Upper lobe of left lung (tissue), 6 donors: Measurements from ENCODE around the gene DNAJB4. TPM values are rescaled to one million over a fixed set of nuclear protein-coding genes. Genes with fewer than 3 reads are reported as not detected.
A peak's percentile ranks its signal among the peaks of the same experiment; 100 is the strongest.

Experiments
- ATAC-seq, 2 donors: fragments of 200-7000 bp; cut with Tn5 transposase; one replicate each; pipeline ENCODE4 v1.9.1; 2022; ENCODE audit warnings: mild to moderate bottlenecking in 2 of 2, moderate library complexity in 2 of 2; ENCODE audit not compliant: low FRiP score in 2 of 2
- DNase-seq, 2 donors: peaks; one replicate each; pipeline ENCODE4 v3.0.0-alpha.2; 2019 to 2020
- H3K27ac ChIP-seq, 4 donors: fragments of 200-600 bp; sonication (generic); one replicate each; pipeline ENCODE4 v1.5.1; 2016 to 2019
- H3K27me3 ChIP-seq, 4 donors: fragments of 200-600 bp; sonication (generic); one replicate each; pipeline ENCODE4 v1.5.1; 2017 to 2019
- H3K36me3 ChIP-seq, 4 donors: fragments of 200-600 bp; sonication (generic); one replicate each; pipeline ENCODE4 v1.5.1; 2016 to 2019
- H3K4me1 ChIP-seq, 4 donors: fragments of 200-600 bp; sonication (generic); one replicate each; pipeline ENCODE4 v1.5.1; 2018 to 2019
- H3K4me3 ChIP-seq, 4 donors: fragments of 200-600 bp; sonication (generic); one replicate each; pipeline ENCODE4 v1.5.1; 2017 to 2019; ENCODE audit warnings: mild to moderate bottlenecking in 2 of 4, moderate library complexity in 1 of 4
- H3K9me3 ChIP-seq, 4 donors: fragments of 200-600 bp; sonication (generic); one replicate each; pipeline ENCODE4 v1.5.1; 2018 to 2019
- CTCF ChIP-seq, 6 experiments: fragments of 450-650 bp in 4 of 6; fragments of 200-600 bp in 2 of 6; sonication (generic) in 2 of 6; IDR thresholded peaks; one replicate each; pipeline ENCODE4 v1.5.1; 2016 to 2019; ENCODE audit warnings: antibody characterized with exemption in 6 of 6
- EP300 ChIP-seq, 4 donors: sonication (generic); formaldehyde crosslinking; IDR thresholded peaks; one replicate each; pipeline ENCODE4 v1.5.1; 2017; ENCODE audit warnings: antibody characterized with exemption in 4 of 4, control low read depth in 2 of 4
- POLR2A ChIP-seq, 4 donors: fragments of 450-650 bp; IDR thresholded peaks; one replicate each; pipeline ENCODE4 v1.5.1; 2016 to 2017; ENCODE audit warnings: antibody characterized with exemption in 4 of 4, mild to moderate bottlenecking in 2 of 4
- POLR2AphosphoS5 ChIP-seq, 2 donors: sonication (generic); formaldehyde crosslinking; IDR thresholded peaks; one replicate each; pipeline ENCODE4 v1.5.1; 2017; ENCODE audit warnings: antibody characterized with exemption in 2 of 2
- WGBS, 2 donors: methylation state at CpG; one replicate each; pipeline ENCODE4 v1.1.5; 2017 to 2018; 5-methylcytosine and 5-hydroxymethylcytosine counted together
- total RNA-seq, 6 donors: library from RNA; depleted of rRNA in 4 of 6; stranded (reverse); fragments of >200 nt in 4 of 6; gene quantifications; one replicate each; pipeline versions ENCODE4 v1.1.0 to v1.2.1, GENCODE V29; 2016 to 2021
- donor health status: DM: no; HTN: no; CAD: no; lungs with moderate emphysema.
- donor health status: DM: no; HTN: yes; CAD: no; lungs with severe emphysema.

The DNAJB4 gene
- 10 to 100 TPM; 20.0 to 49.5 (median 22.0) TPM for total RNA-seq

DNA sequence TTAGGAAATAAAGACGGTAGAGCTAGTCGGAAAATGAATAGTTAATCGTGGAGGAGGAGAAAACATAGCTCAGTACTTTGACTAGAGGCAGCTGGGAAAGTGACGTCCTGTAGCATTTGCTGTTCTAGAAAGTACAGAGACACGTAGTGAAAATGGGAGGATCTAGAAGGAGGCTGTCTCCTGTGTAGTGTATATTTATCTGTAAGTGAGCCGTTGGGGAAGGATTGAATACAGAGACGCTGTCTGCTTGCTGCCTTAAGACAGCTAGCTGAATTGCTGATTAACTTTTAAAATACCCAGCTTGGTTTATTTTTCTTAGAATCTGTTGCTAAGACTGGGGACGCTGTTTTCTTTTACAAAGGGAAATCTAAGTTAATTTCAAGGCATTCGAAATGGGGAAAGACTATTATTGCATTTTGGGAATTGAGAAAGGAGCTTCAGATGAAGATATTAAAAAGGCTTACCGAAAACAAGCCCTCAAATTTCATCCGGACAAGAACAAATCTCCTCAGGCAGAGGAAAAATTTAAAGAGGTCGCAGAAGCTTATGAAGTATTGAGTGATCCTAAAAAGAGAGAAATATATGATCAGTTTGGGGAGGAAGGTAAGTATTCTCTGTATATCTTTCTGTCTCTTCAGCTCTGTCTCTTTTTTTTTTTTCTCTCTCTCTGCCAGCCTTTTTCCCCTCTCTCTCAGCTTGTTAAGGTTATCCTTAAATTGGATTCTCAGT lies at the start of gene DNAJB4:
Gene DNAJB4 (plus strand): TSS at position 221 of the 729 bp plus-strand sequence. CDS start 172 bp downstream, at position 393.
- Histone ChIP-seq H3K4me1 (peaks cover 4 to 15% (median 8%) of the 10 kb centered on the region in 4 donors), H3K27me3 (no peaks in the 10 kb centered on the region), H3K4me3 (peak within 1 kb of the TSS; percentile 30 to 59 (median 50)), H3K9me3 (no peaks in the 10 kb centered on the region), H3K36me3 (no peaks in the 10 kb centered on the region), H3K27ac (peak within 1 kb of the TSS; percentile 83 to 87 (median 84))
- peak in 1 of 6 experiments; percentile 6 for TF ChIP-seq CTCF (IDR thresholded peaks at IDR 0.05)
- TF ChIP-seq POLR2AphosphoS5 (IDR thresholded peaks at IDR 0.05) = peak; percentile 69 to 91
- peak in 1 of 4 donors; percentile 73 for TF ChIP-seq EP300 (IDR thresholded peaks at IDR 0.05)
- peak in 3 of 4 donors; percentile 78 to 99 (median 96) for TF ChIP-seq POLR2A (IDR thresholded peaks at IDR 0.05)
- peak; percentile 98 to 99 for ATAC-seq
- DNase-seq = peak in 1 of 2 donors; percentile 82
- WGBS, 2 donors = 7 to 9% methylated on average over 12 of the region's 12 CpGs

- 69 to 71% methylated on average over 3 of the region's 3 CpGs for WGBS, 2 donors
- Histone ChIP-seq H3K9me3 (no peaks in the 10 kb centered on the region), H3K4me3 (no peak overlapping the region), H3K36me3 (peaks cover 46 to 100% (median 70%) of the 10 kb centered on the region in 4 donors), H3K27ac (no peak overlapping the region), H3K4me1 (no peaks in the 10 kb centered on the region), H3K27me3 (no peaks in the 10 kb centered on the region)
- ATAC-seq = no peak
- TF ChIP-seq CTCF (IDR thresholded peaks at IDR 0.05) = no peak
- TF ChIP-seq POLR2AphosphoS5 (IDR thresholded peaks at IDR 0.05) = no peak
- TF ChIP-seq EP300 (IDR thresholded peaks at IDR 0.05) = no peak
- DNase-seq = no peak
These were observed 49.0 kb upstream of the DNAJB4 start for GRCh38 chr1:77955709-77956108.

- no peak for DNase-seq
- H3K9me3 ChIP-seq = no peaks in the 10 kb centered on the region
- peaks cover 53 to 100% (median 77%) of the 10 kb centered on the region in 4 donors for H3K36me3 ChIP-seq
- H3K4me3 ChIP-seq = no peak overlapping the region
- TF ChIP-seq POLR2AphosphoS5 (IDR thresholded peaks at IDR 0.05) (no peak), CTCF (IDR thresholded peaks at IDR 0.05) (no peak), POLR2A (IDR thresholded peaks at IDR 0.05) (no peak)
- H3K4me1 ChIP-seq = no peaks in the 10 kb centered on the region
- H3K27ac ChIP-seq = no peak overlapping the region
- 93 to 96% methylated on average over 3 of the region's 3 CpGs for WGBS, 2 donors
- ATAC-seq = no peak
- no peaks in the 10 kb centered on the region for H3K27me3 ChIP-seq
These were observed 48.3 kb upstream of the DNAJB4 start for GRCh38 chr1:77956464-77956863.

DNA sequence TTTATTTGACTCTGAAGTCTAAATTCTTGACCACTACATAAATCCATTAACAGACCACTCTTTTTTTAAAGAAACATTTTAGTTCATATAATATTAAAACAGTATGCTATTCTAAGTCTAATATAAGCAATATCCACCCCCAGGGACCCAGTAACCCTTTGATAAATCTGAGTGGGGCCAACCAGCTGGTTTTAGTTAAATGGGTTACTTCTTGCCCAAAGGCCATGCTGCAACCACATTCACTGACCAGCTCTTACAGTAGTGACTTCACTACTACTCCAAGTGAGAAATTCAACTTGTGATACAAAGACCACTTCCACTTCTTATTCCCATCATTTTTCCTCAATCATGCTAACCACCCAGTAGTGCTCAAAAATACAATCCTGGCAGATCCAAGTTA lies 46.3 kb upstream of the DNAJB4 start:
- Histone ChIP-seq H3K27ac (no peak overlapping the region), H3K9me3 (no peaks in the 10 kb centered on the region), H3K36me3 (peaks cover 67 to 100% (median 83%) of the 10 kb centered on the region in 4 donors), H3K4me3 (no peak overlapping the region), H3K27me3 (no peaks in the 10 kb centered on the region), H3K4me1 (no peaks in the 10 kb centered on the region)
- DNase-seq = no peak
- TF ChIP-seq POLR2AphosphoS5 (IDR thresholded peaks at IDR 0.05) = no peak
- no peak for TF ChIP-seq CTCF (IDR thresholded peaks at IDR 0.05)
- no peak for TF ChIP-seq POLR2A (IDR thresholded peaks at IDR 0.05)
- no peak for TF ChIP-seq EP300 (IDR thresholded peaks at IDR 0.05)
- no peak for ATAC-seq

GRCh38 chr1:77958850-77959249 lies 45.9 kb upstream of the DNAJB4 start:
- no peak overlapping the region for H3K27ac ChIP-seq
- 91 to 98% methylated on average over 2 of the region's 2 CpGs for WGBS, 2 donors

More at GRCh38 chr1:77958850-77959249, 45.9 kb upstream of the DNAJB4 start:
- DNase-seq (no peak), ATAC-seq (no peak)
- Histone ChIP-seq H3K4me1 (no peaks in the 10 kb centered on the region), H3K9me3 (no peaks in the 10 kb centered on the region), H3K27me3 (no peaks in the 10 kb centered on the region), H3K4me3 (no peak overlapping the region), H3K36me3 (peaks cover 68 to 100% (median 84%) of the 10 kb centered on the region in 4 donors)
- no peak for TF ChIP-seq POLR2AphosphoS5 (IDR thresholded peaks at IDR 0.05)
- no peak for TF ChIP-seq CTCF (IDR thresholded peaks at IDR 0.05)
- TF ChIP-seq POLR2A (IDR thresholded peaks at IDR 0.05) = no peak
- no peak for TF ChIP-seq EP300 (IDR thresholded peaks at IDR 0.05)
